A549 (cell line): Measurements from ENCODE around the gene NDC1. TPM values are rescaled to one million over a fixed set of nuclear protein-coding genes. Genes with fewer than 3 reads are reported as not detected.

ENCODE experiments used
- ATAC-seq, 2 experiments: fragments of 200-7000 bp in 1 of 2; fragments of >200 bp in 1 of 2; cut with Nextera tagmentation in 1 of 2; cut with Tn5 transposase in 1 of 2; 3 replicates each; pipeline versions ENCODE4 v1.8.0 to v1.9.1; 2018 to 2020; ENCODE audit warnings: mild to moderate bottlenecking in 1 of 2, moderate library complexity in 1 of 2
- CTCF ChIA-PET: fragments of 300-600 bp; sonication (Branson Sonifier 250); formaldehyde crosslinking; extraction: SDS; loops from one replicate; lab custom pipeline; 2021; ENCODE audit warnings: antibody characterized with exemption, inconsistent platforms; lab: Yijun Ruan, JAX
- POLR2A ChIA-PET: fragments of 350-600 bp; formaldehyde crosslinking; extraction: SDS; loops from one replicate; lab custom pipeline; 2021; ENCODE audit warnings: antibody characterized with exemption, inconsistent platforms; lab: Yijun Ruan, JAX
- DNase-seq, 2 experiments: peaks; one replicate each; pipeline versions ENCODE4 v3.0.0 to v3.0.0-alpha.2; 2011 to 2016; ENCODE audit warnings: low read depth in 1 of 2, low spot score in 1 of 2
- FAIRE-seq: peaks from 2 replicates; lab custom pipeline; 2011; peaks lifted over from hg19 to GRCh38; lab: Jason Lieb, UNC
- H3K27ac ChIP-seq, 2 experiments: fragments of >200 bp; sonication (Bioruptor Twin); formaldehyde crosslinking; 3 replicates each; pipeline ENCODE4 v1.5.1; 2016 to 2017
- H3K4me1 ChIP-seq: fragments of >200 bp; sonication (Bioruptor Twin); formaldehyde crosslinking; 3 replicates; pipeline ENCODE4 v1.6.1; 2016
- H3K4me2 ChIP-seq: fragments of >200 bp; sonication (Bioruptor Twin); formaldehyde crosslinking; 3 replicates; pipeline ENCODE4 v1.6.1; 2016
- H3K4me3 ChIP-seq: fragments of >200 bp; sonication (Bioruptor Twin); formaldehyde crosslinking; 3 replicates; pipeline ENCODE4 v1.5.1; 2016
- H3K9me3 ChIP-seq: fragments of >200 bp; sonication (Bioruptor Twin); formaldehyde crosslinking; 3 replicates; pipeline ENCODE4 v1.6.1; 2016
- ATOH8 ChIP-seq: fragments of 250-450 bp; sonication (Bioruptor Pico); IDR thresholded peaks from 2 replicates; pipeline ENCODE4 v1.5.0; 2020; ENCODE audit warnings: low read depth, mild to moderate bottlenecking, moderate library complexity
- CBX2 ChIP-seq: fragments of 200-600 bp; sonication (generic); IDR thresholded peaks from 2 replicates; pipeline ENCODE4 v1.6.1; 2016; ENCODE audit warnings: low read depth, mild to moderate bottlenecking, borderline replicate concordance
- CBX8 ChIP-seq: fragments of 200-600 bp; sonication (generic); IDR thresholded peaks from 2 replicates; pipeline ENCODE4 v1.6.1; 2016
- EHF ChIP-seq: fragments of 250-450 bp; sonication (Bioruptor Pico); IDR thresholded peaks from 2 replicates; pipeline ENCODE4 v1.5.0; 2020; ENCODE audit warnings: mild to moderate bottlenecking
- ESRRA ChIP-seq: fragments of 150-350 bp; IDR thresholded peaks from 2 replicates; pipeline ENCODE4 v1.6.1; 2014; ENCODE audit warnings: mild to moderate bottlenecking, low read length, borderline replicate concordance
- FOSL2 ChIP-seq, 2 experiments: fragments of 450-650 bp in 1 of 2; fragments of >200 bp in 1 of 2; sonication (Bioruptor Twin) in 1 of 2; formaldehyde crosslinking; IDR thresholded peaks; 2 replicates each; pipeline versions ENCODE4 v1.5.0 to v1.6.1; 2016 to 2020; ENCODE audit warnings: mild to moderate bottlenecking in 1 of 2, moderate library complexity in 1 of 2
- HOXA7 ChIP-seq: fragments of 250-450 bp; sonication (Bioruptor Pico); IDR thresholded peaks from 2 replicates; pipeline ENCODE4 v1.5.0; 2020; ENCODE audit warnings: mild to moderate bottlenecking, moderate library complexity
- HOXB13 ChIP-seq: fragments of 250-450 bp; sonication (Bioruptor Pico); IDR thresholded peaks from 2 replicates; pipeline ENCODE4 v1.5.0; 2020; ENCODE audit warnings: low read depth, mild to moderate bottlenecking, moderate library complexity
- JUN ChIP-seq, 2 experiments: fragments of >200 bp; sonication (Bioruptor Twin); formaldehyde crosslinking; IDR thresholded peaks; 2 replicates in 1 of 2; 3 replicates in 1 of 2; pipeline ENCODE4 v1.6.1; 2016 to 2017
- JUNB ChIP-seq: fragments of >200 bp; sonication (Bioruptor Twin); formaldehyde crosslinking; IDR thresholded peaks from 2 replicates; pipeline ENCODE4 v1.6.1; 2016
- MAZ ChIP-seq: fragments of 150-350 bp; IDR thresholded peaks from 2 replicates; pipeline ENCODE4 v1.6.1; 2014; ENCODE audit warnings: antibody characterized with exemption, low read depth, low read length, borderline replicate concordance
- MYC ChIP-seq: IDR thresholded peaks from 2 replicates; pipeline ENCODE4 v1.6.1; 2012; ENCODE audit warnings: mild to moderate bottlenecking, inconsistent platforms, low read length, improper control_type of control experiment, borderline replicate concordance
- NPAS2 ChIP-seq: fragments of 250-450 bp; sonication (Bioruptor Pico); IDR thresholded peaks from 2 replicates; pipeline ENCODE4 v1.8.0; 2022; ENCODE audit warnings: mild to moderate bottlenecking, moderate library complexity, borderline replicate concordance
- PHF8 ChIP-seq: fragments of 200-600 bp; sonication (generic); IDR thresholded peaks from 2 replicates; pipeline ENCODE4 v1.6.1; 2016; ENCODE audit warnings: low read depth, mild to moderate bottlenecking, antibody characterized with exemption, moderate library complexity, borderline replicate concordance
- POLR2A ChIP-seq: IDR thresholded peaks from 2 replicates; pipeline ENCODE4 v1.6.1; 2012; ENCODE audit warnings: mild to moderate bottlenecking, low read length
- SMC3 ChIP-seq: fragments of >200 bp; sonication (Bioruptor Twin); formaldehyde crosslinking; IDR thresholded peaks from 3 replicates; pipeline ENCODE4 v1.6.1; 2018; ENCODE audit warnings: inconsistent platforms
- TFCP2L1 ChIP-seq: fragments of 250-450 bp; sonication (Bioruptor Pico); IDR thresholded peaks from 2 replicates; pipeline ENCODE4 v1.5.0; 2021; ENCODE audit warnings: mild to moderate bottlenecking
- WGBS: methylation state at CpG from one replicate; pipeline ENCODE4 v1.1.6; 2017; ENCODE audit errors: missing lambda C conversion rate; 5-methylcytosine and 5-hydroxymethylcytosine counted together
- polyA plus RNA-seq, 4 experiments: library from polyadenylated mRNA; depleted of rRNA in 3 of 4; stranded (reverse); fragments of >200 nt; fragmentation: RNase III in 1 of 4; extraction: RNeasy Plus Mini Kit Qiagen cat#74134 plus additional on column Dnase treatment in 1 of 4; gene quantifications; 2 replicates in 3 of 4; 3 replicates in 1 of 4; pipeline ENCODE4 v1.2.3, GENCODE V29; 2011 to 2017
- TF ChIP-seq, protein P1 (sequence below): fragments of >200 bp; sonication (Bioruptor Twin); formaldehyde crosslinking; IDR thresholded peaks from 3 replicates; pipeline ENCODE4 v1.6.1; 2016
- TF ChIP-seq, protein P2 (sequence below): fragments of >200 bp; sonication (Bioruptor Twin); formaldehyde crosslinking; IDR thresholded peaks from 3 replicates; pipeline ENCODE4 v1.5.1; 2016

Gene NDC1
- polyA plus RNA-seq, 2 of the 4 experiments (the other 2 are of a cell fraction) = 26.4 to 49.5 TPM

- POLR2A ChIA-PET = no interaction called here
- no peaks in the 10 kb centered on the region for H3K9me3 ChIP-seq
- WGBS = 72% methylated on average over 17 of the region's 17 CpGs
These were observed 109.2 kb downstream of the NDC1 start for GRCh38 chr1:53728702-53729455.

GRCh38 chr1:53728196-53728595 lies 109.9 kb downstream of the NDC1 start:
- H3K4me2 ChIP-seq = no peak overlapping the region
- H3K27ac ChIP-seq = no peak overlapping the region
- 5% methylated on average over 1 of the region's 1 CpG for WGBS
- ChIA-PET CTCF (no interaction called here), POLR2A (no interaction called here)
- DNase-seq = no peak
- no peak overlapping the region for H3K4me3 ChIP-seq
- ATAC-seq = no peak
- H3K9me3 ChIP-seq = no peaks in the 10 kb centered on the region
- H3K4me1 ChIP-seq = no peaks in the 10 kb centered on the region
- TF ChIP-seq NPAS2 (CRISPR knock-in tag) = no peak
- TF ChIP-seq HOXA7 (CRISPR knock-in tag) = no peak
- TF ChIP-seq PHF8 = no peak
- TF ChIP-seq JUN (IDR thresholded peaks at IDR 0.05) = no peak
- no peak for TF ChIP-seq ATOH8 (CRISPR knock-in tag)
- TF ChIP-seq MYC = no peak
- no peak for TF ChIP-seq FOSL2 (IDR thresholded peaks at IDR 0.05)
- no peak for TF ChIP-seq FOSL2 (CRISPR knock-in tag; IDR thresholded peaks at IDR 0.05)
- TF ChIP-seq EHF (CRISPR knock-in tag) = no peak
- no peak for TF ChIP-seq CBX2
- no peak for TF ChIP-seq SMC3
- FAIRE-seq = no peak

More at GRCh38 chr1:53728702-53729455, 109.2 kb downstream of the NDC1 start:
- CTCF ChIA-PET = no interaction called here
- Histone ChIP-seq H3K4me1 (peaks cover 5% of the 10 kb centered on the region; the same call in 1 of the 3 replicates), H3K27ac (no peak overlapping the region), H3K4me2 (no peak overlapping the region), H3K4me3 (no peak overlapping the region)
- DNase-seq (no peak), ATAC-seq (no peak), FAIRE-seq (no peak)
- TF ChIP-seq SMC3 (no peak), CBX8 (no peak), ATOH8 (CRISPR knock-in tag) (no peak), JUN (IDR thresholded peaks at IDR 0.05) (no peak), HOXB13 (CRISPR knock-in tag) (no peak), JUNB (no peak), ESRRA (no peak), POLR2A (no peak), MYC (no peak), MAZ (no peak), TFCP2L1 (CRISPR knock-in tag) (no peak)
- TF ChIP-seq, protein P1, sequence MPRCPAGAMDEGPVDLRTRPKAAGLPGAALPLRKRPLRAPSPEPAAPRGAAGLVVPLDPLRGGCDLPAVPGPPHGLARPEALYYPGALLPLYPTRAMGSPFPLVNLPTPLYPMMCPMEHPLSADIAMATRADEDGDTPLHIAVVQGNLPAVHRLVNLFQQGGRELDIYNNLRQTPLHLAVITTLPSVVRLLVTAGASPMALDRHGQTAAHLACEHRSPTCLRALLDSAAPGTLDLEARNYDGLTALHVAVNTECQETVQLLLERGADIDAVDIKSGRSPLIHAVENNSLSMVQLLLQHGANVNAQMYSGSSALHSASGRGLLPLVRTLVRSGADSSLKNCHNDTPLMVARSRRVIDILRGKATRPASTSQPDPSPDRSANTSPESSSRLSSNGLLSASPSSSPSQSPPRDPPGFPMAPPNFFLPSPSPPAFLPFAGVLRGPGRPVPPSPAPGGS = no peak
- TF ChIP-seq, protein P2, sequence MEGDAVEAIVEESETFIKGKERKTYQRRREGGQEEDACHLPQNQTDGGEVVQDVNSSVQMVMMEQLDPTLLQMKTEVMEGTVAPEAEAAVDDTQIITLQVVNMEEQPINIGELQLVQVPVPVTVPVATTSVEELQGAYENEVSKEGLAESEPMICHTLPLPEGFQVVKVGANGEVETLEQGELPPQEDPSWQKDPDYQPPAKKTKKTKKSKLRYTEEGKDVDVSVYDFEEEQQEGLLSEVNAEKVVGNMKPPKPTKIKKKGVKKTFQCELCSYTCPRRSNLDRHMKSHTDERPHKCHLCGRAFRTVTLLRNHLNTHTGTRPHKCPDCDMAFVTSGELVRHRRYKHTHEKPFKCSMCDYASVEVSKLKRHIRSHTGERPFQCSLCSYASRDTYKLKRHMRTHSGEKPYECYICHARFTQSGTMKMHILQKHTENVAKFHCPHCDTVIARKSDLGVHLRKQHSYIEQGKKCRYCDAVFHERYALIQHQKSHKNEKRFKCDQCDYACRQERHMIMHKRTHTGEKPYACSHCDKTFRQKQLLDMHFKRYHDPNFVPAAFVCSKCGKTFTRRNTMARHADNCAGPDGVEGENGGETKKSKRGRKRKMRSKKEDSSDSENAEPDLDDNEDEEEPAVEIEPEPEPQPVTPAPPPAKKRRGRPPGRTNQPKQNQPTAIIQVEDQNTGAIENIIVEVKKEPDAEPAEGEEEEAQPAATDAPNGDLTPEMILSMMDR = no peak
